Nephron (organoid): Measurements from ENCODE around the gene TNS3.

Experiments used
- H3K27ac Mint-ChIP-seq, 3 experiments: 2 replicates each; pipeline ENCODE4 v1.8.0; 2020; ENCODE audit warnings: mixed read lengths in 3 of 3, mild to moderate bottlenecking in 2 of 3, moderate library complexity in 1 of 3
- H3K27me3 Mint-ChIP-seq: 2 replicates; pipeline ENCODE4 v1.8.0; 2021; ENCODE audit warnings: low read depth, mild to moderate bottlenecking, moderate library complexity, mixed read lengths
- H3K36me3 Mint-ChIP-seq: 2 replicates; pipeline ENCODE4 v1.8.0; 2020; ENCODE audit warnings: low read depth, mixed read lengths
- H3K4me1 Mint-ChIP-seq: 2 replicates; pipeline ENCODE4 v1.8.0; 2020; ENCODE audit warnings: mixed read lengths
- H3K4me3 Mint-ChIP-seq, 3 experiments: 2 replicates each; pipeline ENCODE4 v1.8.0; 2020; ENCODE audit warnings: mild to moderate bottlenecking in 3 of 3, mixed read lengths in 3 of 3, moderate library complexity in 2 of 3
- H3K9me3 Mint-ChIP-seq: 2 replicates; pipeline ENCODE4 v1.8.0; 2020; ENCODE audit warnings: mixed read lengths
- TF ChIP-seq, protein P1 (sequence below), 3 experiments: fragments of 200-600 bp; sonication (generic); IDR thresholded peaks; one replicate each; pipeline ENCODE4 v1.5.0; 2021; ENCODE audit warnings: antibody characterized with exemption in 3 of 3; ENCODE audit not compliant: unreplicated experiment in 3 of 3

Gene TNS3

DNA sequence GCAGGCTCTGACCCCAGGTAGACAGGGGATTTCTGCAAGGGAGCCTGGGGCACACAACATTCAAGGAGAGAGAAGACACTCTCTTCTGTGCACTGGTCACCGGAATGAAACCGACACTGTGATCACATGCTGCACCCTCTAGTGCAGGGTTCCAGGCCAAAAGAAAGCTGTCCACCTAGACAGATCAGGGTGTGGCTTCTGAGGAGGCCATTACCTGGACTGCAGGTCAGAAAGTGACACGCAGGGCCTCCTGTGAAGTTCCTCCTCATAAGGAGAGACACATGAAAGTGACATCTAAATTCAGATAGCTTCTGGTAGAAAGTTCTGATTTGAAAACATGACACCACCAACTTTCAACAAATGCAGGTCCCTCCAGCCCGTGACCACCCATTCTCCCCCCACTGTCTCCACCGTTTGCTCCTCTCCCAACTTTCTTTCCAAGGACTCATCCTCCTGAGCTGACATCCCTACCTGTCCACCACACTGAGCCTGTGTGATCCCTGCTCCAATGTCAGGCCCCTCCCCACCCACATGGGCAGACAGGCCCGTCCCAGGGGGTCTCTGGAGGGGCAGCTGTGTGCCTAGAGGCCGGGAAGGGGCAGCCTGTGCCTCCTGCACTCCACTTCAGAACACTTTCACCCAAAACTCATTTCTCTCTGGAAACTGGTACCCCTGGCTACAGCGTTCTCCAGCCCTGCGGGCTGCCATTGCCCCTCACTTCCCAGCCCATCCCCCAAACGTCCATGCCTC, 198.0 kb downstream of the TNS3 start:
- H3K4me3 Mint-ChIP-seq, result no peak overlapping the region
- H3K27me3 Mint-ChIP-seq, result peaks cover 6% of the 10 kb centered on the region
- H3K36me3 Mint-ChIP-seq, result peaks cover 45% of the 10 kb centered on the region
- peak overlapping the region in 2 of 3 experiments; percentile 13 to 33 for H3K27ac Mint-ChIP-seq
- H3K4me1 Mint-ChIP-seq, result peaks cover 58% of the 10 kb centered on the region
- TF ChIP-seq, protein P1, sequence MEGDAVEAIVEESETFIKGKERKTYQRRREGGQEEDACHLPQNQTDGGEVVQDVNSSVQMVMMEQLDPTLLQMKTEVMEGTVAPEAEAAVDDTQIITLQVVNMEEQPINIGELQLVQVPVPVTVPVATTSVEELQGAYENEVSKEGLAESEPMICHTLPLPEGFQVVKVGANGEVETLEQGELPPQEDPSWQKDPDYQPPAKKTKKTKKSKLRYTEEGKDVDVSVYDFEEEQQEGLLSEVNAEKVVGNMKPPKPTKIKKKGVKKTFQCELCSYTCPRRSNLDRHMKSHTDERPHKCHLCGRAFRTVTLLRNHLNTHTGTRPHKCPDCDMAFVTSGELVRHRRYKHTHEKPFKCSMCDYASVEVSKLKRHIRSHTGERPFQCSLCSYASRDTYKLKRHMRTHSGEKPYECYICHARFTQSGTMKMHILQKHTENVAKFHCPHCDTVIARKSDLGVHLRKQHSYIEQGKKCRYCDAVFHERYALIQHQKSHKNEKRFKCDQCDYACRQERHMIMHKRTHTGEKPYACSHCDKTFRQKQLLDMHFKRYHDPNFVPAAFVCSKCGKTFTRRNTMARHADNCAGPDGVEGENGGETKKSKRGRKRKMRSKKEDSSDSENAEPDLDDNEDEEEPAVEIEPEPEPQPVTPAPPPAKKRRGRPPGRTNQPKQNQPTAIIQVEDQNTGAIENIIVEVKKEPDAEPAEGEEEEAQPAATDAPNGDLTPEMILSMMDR (IDR thresholded peaks at IDR 0.05; ENCODE audit: unreplicated experiment in 3 of 3), result no peak
- H3K9me3 Mint-ChIP-seq, result no peaks in the 10 kb centered on the region

DNA sequence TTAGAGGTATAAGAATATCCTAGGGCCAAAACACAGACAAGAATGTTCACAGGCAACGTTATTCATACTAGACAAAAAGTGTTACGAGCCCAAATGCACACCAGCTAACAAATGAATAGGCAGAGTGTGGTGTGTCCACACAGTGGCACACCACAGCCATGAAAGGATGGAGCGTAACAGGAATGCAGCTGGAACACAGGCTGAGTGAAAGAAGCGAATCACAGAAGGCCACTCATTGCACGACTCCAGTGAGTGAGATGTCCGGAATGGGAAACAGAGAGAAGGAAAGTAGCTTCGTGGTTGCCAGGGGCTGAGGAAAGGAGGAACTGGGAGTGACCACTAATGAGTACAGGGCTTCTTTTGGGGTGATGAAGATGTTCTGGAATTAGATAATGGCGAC, 198.8 kb downstream of the TNS3 start:
- Mint-ChIP-seq H3K4me1 (peaks cover 58% of the 10 kb centered on the region), H3K36me3 (peaks cover 41% of the 10 kb centered on the region), H3K9me3 (no peaks in the 10 kb centered on the region), H3K27ac (peak overlapping the region in 2 of 3 experiments; percentile 3 to 4), H3K27me3 (peaks cover 6% of the 10 kb centered on the region), H3K4me3 (no peak overlapping the region)
- TF ChIP-seq, protein P1 (IDR thresholded peaks at IDR 0.05; ENCODE audit: unreplicated experiment in 3 of 3), result no peak

DNA sequence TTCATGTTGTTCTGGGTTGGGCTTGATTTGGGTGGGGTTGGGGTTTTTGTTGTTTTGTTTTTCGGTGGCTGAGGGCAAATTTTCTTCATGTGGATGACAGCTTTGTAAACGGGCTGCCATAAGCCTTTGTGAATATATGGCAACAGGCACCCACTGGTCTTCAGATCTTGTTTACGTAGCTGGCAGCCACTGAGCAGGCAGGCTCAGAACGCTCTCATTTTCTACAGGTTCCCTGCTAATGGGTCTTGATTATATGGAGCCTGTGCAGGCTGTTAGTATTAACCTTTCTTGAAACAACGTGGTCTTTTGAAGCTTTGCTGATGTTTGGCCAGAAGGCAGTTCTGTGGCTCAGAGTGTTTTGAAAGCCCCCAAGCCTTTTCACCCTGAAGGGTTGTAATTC, 199.7 kb downstream of the TNS3 start:
- Mint-ChIP-seq H3K27me3 (peaks cover 6% of the 10 kb centered on the region), H3K4me3 (no peak overlapping the region)

DNA sequence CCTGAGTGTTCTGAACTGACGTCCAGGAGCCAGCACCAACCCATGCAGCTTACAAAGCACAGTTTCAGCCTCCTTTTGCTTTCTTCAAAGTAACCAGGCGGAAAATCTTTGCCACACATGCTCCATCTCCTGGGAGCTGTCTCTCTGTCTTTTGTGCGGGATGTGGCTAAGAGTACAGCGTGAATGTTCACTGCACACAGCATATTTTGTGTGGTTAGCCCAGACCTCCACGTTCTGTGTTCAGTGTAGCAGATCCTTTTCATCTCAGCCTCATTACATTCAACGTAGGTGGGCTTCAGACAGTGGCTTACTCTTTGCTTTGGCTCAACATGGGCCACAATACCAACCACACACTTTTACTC, 200.8 kb downstream of the TNS3 start:
- peaks cover 6% of the 10 kb centered on the region for H3K27me3 Mint-ChIP-seq
- peaks cover 31% of the 10 kb centered on the region for H3K36me3 Mint-ChIP-seq
- TF ChIP-seq, protein P1 (IDR thresholded peaks at IDR 0.05; ENCODE audit: unreplicated experiment in 3 of 3), result no peak
- H3K4me3 Mint-ChIP-seq, result no peak overlapping the region
- no peaks in the 10 kb centered on the region for H3K9me3 Mint-ChIP-seq
- peaks cover 53% of the 10 kb centered on the region for H3K4me1 Mint-ChIP-seq
- H3K27ac Mint-ChIP-seq, result peak overlapping the region; percentile 77 to 86 (median 83)

More for the DNA sequence above, 199.7 kb downstream of the TNS3 start:
- Mint-ChIP-seq H3K9me3 (no peaks in the 10 kb centered on the region), H3K36me3 (peaks cover 34% of the 10 kb centered on the region), H3K27ac (peak overlapping the region; percentile 26 to 51 (median 44)), H3K4me1 (peaks cover 58% of the 10 kb centered on the region)
- TF ChIP-seq, protein P1 (IDR thresholded peaks at IDR 0.05; ENCODE audit: unreplicated experiment in 3 of 3), result no peak

DNA sequence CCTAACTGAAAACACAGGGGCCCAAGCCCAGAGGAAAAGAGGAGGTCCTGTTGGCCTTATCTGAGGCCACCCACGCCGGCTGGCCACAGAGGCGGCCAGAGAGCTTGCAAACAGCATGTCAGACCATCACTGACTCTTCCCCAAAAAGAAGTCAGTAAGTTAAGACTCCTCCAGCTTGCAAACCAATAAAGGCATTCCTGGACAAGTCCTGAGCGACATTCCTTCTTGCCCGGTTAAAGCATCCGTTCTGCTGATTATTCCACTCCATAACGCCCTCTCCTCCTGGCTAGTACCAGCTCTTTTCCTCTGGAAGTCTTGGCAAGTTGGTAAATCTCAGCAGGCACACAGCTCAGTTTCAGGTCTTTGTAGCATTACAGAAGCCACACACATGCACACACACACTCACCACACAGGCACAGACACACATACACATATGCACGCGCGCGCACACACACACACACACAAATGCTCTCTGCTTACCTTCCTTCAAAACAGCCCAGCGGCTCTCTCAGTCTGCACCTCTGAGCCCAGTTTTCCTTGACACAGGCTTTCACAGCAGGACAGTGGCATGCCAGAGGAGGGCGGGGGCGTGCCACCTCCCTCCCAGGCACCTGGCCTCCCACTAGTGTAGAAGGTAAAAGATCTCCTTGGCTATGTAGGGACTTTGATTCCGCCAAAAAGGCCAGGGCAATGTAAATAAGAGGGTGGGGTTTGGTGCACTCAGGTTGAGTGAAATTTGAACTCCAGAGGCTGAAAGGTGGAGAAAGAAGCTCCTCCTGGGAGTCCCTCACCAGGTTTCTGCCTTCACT, 201.4 kb downstream of the TNS3 start:
- peaks cover 53% of the 10 kb centered on the region for H3K4me1 Mint-ChIP-seq
- H3K27ac Mint-ChIP-seq, result peak overlapping the region; percentile 77 to 86 (median 83)
- peak overlapping the region; percentile 20 to 40 (median 27) for H3K4me3 Mint-ChIP-seq
- TF ChIP-seq, protein P1 (IDR thresholded peaks at IDR 0.05; ENCODE audit: unreplicated experiment in 3 of 3), result no peak
- H3K9me3 Mint-ChIP-seq, result no peaks in the 10 kb centered on the region
- H3K27me3 Mint-ChIP-seq, result peaks cover 6% of the 10 kb centered on the region
- H3K36me3 Mint-ChIP-seq, result peaks cover 29% of the 10 kb centered on the region
